ENCODE data around the gene SCG3.

DNA sequence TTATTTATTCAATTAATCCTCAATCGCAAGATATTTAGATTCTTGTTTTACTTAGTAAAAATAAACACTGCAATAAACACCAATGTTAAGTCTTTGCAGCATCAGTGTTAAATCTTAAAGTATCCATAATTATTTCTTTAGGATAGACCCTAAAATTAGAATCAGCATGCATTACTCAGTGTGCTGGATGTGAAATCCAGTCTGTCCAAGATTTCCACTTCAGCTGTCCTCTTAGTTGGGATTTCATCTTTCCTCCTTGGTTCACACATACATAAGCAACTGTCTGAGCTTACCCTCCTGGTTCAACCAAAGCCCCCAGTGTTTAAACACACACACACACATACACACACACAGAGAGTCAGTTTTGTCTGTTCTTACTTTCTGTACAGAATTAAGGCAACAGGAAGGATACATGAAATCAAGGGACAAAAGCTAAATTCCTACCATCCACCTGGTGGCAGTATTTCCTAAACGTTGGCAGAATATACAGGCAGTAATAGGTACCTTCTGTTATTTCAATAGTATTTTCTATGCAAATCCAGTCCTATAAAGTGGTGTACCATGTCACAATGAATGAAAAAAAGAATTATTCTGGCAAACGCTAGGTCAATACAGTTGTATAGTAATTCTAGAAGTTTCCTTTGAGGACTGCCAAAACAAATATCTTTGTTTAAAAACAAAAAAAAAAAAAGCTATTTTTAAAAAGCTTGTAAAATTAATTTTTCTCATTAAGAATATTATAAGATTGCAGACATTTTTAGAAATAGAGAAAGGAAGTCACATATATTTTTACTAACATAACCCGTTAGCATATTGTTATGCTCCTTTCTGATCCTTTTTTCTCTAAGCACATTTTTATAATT is 31.4 kb upstream of the SCG3 start:
- TF ChIP-seq, protein P1, sequence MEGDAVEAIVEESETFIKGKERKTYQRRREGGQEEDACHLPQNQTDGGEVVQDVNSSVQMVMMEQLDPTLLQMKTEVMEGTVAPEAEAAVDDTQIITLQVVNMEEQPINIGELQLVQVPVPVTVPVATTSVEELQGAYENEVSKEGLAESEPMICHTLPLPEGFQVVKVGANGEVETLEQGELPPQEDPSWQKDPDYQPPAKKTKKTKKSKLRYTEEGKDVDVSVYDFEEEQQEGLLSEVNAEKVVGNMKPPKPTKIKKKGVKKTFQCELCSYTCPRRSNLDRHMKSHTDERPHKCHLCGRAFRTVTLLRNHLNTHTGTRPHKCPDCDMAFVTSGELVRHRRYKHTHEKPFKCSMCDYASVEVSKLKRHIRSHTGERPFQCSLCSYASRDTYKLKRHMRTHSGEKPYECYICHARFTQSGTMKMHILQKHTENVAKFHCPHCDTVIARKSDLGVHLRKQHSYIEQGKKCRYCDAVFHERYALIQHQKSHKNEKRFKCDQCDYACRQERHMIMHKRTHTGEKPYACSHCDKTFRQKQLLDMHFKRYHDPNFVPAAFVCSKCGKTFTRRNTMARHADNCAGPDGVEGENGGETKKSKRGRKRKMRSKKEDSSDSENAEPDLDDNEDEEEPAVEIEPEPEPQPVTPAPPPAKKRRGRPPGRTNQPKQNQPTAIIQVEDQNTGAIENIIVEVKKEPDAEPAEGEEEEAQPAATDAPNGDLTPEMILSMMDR (conservative IDR thresholded peaks at IDR 0.05; ENCODE audit: low read length) = peak; percentile 93
- no peak for TF ChIP-seq EZH2phosphoT487 (IDR thresholded peaks at IDR 0.05; ENCODE audit: borderline replicate concordance)

Data from Loucy (cell line).